ENCODE measurements around the gene ARHGAP24. TPM values are rescaled to one million over a fixed set of nuclear protein-coding genes. Genes with fewer than 3 reads are reported as not detected.

ARHGAP24 gene
- total RNA-seq, 1 donor from 2014 or later = 11.1 TPM

DNA sequence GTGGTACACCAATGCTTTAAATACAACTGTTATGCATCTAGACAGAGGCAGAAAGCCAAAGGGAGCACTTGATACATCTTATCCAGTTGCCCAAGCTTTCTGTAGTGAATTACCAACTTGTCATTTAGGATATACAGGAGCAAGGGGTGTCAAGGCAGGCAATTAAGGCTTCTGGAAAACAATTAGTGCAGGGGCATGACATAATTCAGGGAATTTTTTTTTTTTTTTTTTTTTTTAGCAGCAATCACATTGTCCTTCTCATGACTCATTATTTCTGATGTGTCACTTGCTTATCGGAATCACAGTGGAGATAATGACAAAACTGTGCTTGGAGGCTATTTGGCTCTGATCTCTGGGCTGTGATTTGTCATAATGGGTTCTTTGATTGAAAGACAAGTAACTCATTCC lies 259.5 kb downstream of the ARHGAP24 start:
- H3K36me3 ChIP-seq (ENCODE audit: control insufficient read depth, insufficient read depth, low read length) = no peaks in the 10 kb centered on the region
- H3K27me3 ChIP-seq (ENCODE audit: control insufficient read depth, insufficient read depth, low read length) = no peaks in the 10 kb centered on the region
- DNase-seq (ENCODE audit: low read depth) = peak; percentile 55
- no peak overlapping the region for H3K4me3 ChIP-seq (ENCODE audit: low read depth, low read length)
- FAIRE-seq = no peak
- no peak for TF ChIP-seq CTCF (IDR thresholded peaks at IDR 0.05; ENCODE audit: insufficient read depth, low read length, severe bottlenecking)

DNA sequence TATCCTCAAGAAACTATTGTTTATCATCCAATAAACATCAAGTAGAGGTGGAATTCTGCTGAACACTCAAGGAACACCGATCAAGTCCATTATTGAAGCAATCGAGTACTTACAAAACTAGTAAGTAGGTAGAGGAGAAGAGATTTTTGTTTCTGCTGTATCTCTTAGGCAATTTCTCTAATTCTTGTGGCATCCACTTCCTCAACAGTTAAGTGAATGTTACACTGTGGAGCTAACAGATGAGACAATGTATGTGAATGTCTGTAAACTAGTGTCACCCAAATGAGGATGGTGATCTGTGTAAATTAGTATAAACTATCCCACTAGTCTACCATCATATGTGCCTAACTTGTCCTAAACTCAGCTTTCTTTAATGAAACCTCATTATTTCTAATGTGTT lies 261.6 kb downstream of the ARHGAP24 start:
- TF ChIP-seq CTCF (IDR thresholded peaks at IDR 0.05; ENCODE audit: insufficient read depth, low read length, severe bottlenecking) = no peak
- Histone ChIP-seq H3K27me3 (ENCODE audit: control insufficient read depth, insufficient read depth, low read length) (no peaks in the 10 kb centered on the region), H3K4me3 (ENCODE audit: low read depth, low read length) (no peak overlapping the region), H3K36me3 (ENCODE audit: control insufficient read depth, insufficient read depth, low read length) (no peaks in the 10 kb centered on the region)
- FAIRE-seq (no peak), DNase-seq (ENCODE audit: low read depth) (no peak)

GRCh38 chr4:85737254-85737653 lies 262.3 kb downstream of the ARHGAP24 start:
- Histone ChIP-seq H3K27me3 (ENCODE audit: control insufficient read depth, insufficient read depth, low read length) (no peaks in the 10 kb centered on the region), H3K4me3 (ENCODE audit: low read depth, low read length) (no peak overlapping the region), H3K36me3 (ENCODE audit: control insufficient read depth, insufficient read depth, low read length) (no peaks in the 10 kb centered on the region)
- FAIRE-seq = no peak
- no peak for TF ChIP-seq CTCF (IDR thresholded peaks at IDR 0.05; ENCODE audit: insufficient read depth, low read length, severe bottlenecking)
- no peak for DNase-seq (ENCODE audit: low read depth)

DNA sequence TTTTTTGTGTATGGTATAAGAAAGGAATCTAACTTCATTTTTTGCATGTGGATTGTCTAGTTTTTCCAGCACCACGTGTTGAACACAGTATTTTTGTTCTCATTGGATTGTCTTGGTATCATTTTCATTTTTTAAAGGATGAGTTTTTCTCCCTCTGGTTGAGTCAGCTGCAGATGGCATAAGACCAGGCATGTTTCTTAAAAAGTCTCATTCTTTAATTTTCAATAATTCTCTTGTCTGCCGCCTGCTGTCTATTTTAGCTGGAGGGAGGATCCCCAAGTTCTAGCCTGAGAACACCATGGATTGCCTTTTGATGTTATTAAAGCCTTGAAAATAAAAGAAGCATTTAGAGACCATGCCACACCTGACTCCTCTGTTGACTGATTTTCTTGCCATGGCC lies 263.8 kb downstream of the ARHGAP24 start:
- no peak for FAIRE-seq
- no peaks in the 10 kb centered on the region for H3K36me3 ChIP-seq (ENCODE audit: control insufficient read depth, insufficient read depth, low read length)
- no peaks in the 10 kb centered on the region for H3K27me3 ChIP-seq (ENCODE audit: control insufficient read depth, insufficient read depth, low read length)
- no peak for DNase-seq (ENCODE audit: low read depth)
- TF ChIP-seq CTCF (IDR thresholded peaks at IDR 0.05; ENCODE audit: insufficient read depth, low read length, severe bottlenecking) = no peak
- no peak overlapping the region for H3K4me3 ChIP-seq (ENCODE audit: low read depth, low read length)

GRCh38 chr4:85740431-85740861 lies 265.5 kb downstream of the ARHGAP24 start:
- Histone ChIP-seq H3K4me3 (ENCODE audit: low read depth, low read length) (no peak overlapping the region), H3K27me3 (ENCODE audit: control insufficient read depth, insufficient read depth, low read length) (no peaks in the 10 kb centered on the region), H3K36me3 (ENCODE audit: control insufficient read depth, insufficient read depth, low read length) (no peaks in the 10 kb centered on the region)
- FAIRE-seq (no peak), DNase-seq (ENCODE audit: low read depth) (no peak)
- no peak for TF ChIP-seq CTCF (IDR thresholded peaks at IDR 0.05; ENCODE audit: insufficient read depth, low read length, severe bottlenecking)

GRCh38 chr4:85741381-85741780 lies 266.4 kb downstream of the ARHGAP24 start:
- Histone ChIP-seq H3K36me3 (ENCODE audit: control insufficient read depth, insufficient read depth, low read length) (no peaks in the 10 kb centered on the region), H3K4me3 (ENCODE audit: low read depth, low read length) (no peak overlapping the region), H3K27me3 (ENCODE audit: control insufficient read depth, insufficient read depth, low read length) (no peaks in the 10 kb centered on the region)
- no peak for TF ChIP-seq CTCF (IDR thresholded peaks at IDR 0.05; ENCODE audit: insufficient read depth, low read length, severe bottlenecking)
- FAIRE-seq (no peak), DNase-seq (ENCODE audit: low read depth) (no peak)

All from bronchial epithelial cell (primary cell).